Prostate gland (tissue), 2 donors: ENCODE measurements around the gene OLFML1.

Experiments
- POLR2A ChIP-seq: fragments of 450-650 bp; IDR thresholded peaks from one replicate; pipeline ENCODE4 v1.6.1; 2016; ENCODE audit warnings: antibody characterized with exemption, mild to moderate bottlenecking
- TF ChIP-seq, protein P1 (sequence below), 4 experiments: fragments of 200-600 bp in 2 of 4; fragments of 450-650 bp in 2 of 4; sonication (generic) in 2 of 4; IDR thresholded peaks; 1 replicate in 3 of 4; 2 replicates in 1 of 4; pipeline ENCODE4 v1.5.1; 2016 to 2019; ENCODE audit warnings: antibody characterized with exemption in 4 of 4, mild to moderate bottlenecking in 2 of 4, moderate library complexity in 2 of 4

DNA sequence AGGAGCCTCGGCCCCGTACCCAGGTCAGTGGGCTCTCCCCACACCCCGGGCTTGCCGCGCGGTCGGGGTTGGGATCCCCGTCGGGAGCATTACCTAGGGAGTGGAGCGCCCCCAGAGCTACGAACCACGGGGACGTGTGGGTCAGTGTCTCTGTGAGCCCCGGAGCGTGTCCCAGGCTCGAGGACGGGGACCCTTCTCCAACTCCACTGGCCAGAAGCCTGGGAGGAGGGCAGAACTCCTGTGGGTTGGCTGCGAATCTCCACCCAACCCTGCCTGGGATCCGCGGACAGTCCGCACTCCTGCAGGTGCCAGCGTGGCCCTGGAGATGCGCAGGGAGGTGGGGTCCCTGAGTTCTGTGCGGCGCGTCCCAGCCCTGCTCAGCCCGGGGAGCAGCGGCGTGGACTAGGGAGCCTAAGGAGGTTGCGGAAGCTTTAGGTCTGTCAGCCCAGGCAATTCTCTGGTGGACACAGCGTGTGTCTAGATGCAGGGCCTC lies 28.8 kb downstream of the OLFML1 start:
- TF ChIP-seq, protein P1, sequence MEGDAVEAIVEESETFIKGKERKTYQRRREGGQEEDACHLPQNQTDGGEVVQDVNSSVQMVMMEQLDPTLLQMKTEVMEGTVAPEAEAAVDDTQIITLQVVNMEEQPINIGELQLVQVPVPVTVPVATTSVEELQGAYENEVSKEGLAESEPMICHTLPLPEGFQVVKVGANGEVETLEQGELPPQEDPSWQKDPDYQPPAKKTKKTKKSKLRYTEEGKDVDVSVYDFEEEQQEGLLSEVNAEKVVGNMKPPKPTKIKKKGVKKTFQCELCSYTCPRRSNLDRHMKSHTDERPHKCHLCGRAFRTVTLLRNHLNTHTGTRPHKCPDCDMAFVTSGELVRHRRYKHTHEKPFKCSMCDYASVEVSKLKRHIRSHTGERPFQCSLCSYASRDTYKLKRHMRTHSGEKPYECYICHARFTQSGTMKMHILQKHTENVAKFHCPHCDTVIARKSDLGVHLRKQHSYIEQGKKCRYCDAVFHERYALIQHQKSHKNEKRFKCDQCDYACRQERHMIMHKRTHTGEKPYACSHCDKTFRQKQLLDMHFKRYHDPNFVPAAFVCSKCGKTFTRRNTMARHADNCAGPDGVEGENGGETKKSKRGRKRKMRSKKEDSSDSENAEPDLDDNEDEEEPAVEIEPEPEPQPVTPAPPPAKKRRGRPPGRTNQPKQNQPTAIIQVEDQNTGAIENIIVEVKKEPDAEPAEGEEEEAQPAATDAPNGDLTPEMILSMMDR (IDR thresholded peaks at IDR 0.05): no peak
- TF ChIP-seq POLR2A: no peak
